Activated T-cell treated with anti-CD3 and anti-CD28 coated beads, Interleukin-2, amount 50 U/mL, for 4 hours (primary cell): ENCODE measurements around the gene PAPLN. TPM values are rescaled to one million over a fixed set of nuclear protein-coding genes. Genes with fewer than 3 reads are reported as not detected.
A peak's percentile ranks its signal among the peaks of the same experiment; 100 is the strongest.

Experiments used
- ATAC-seq, 2 donors: fragments of 200-7000 bp; cut with Tn5 transposase; one replicate each; pipeline ENCODE4 v1.10.0; 2021
- DNase-seq: peaks from one replicate; pipeline ENCODE4 v3.0.0-alpha.2; 2020
- H3K27me3 Mint-ChIP-seq: one replicate; pipeline ENCODE4 v1.8.0; 2021; ENCODE audit warnings: low read depth, mixed read lengths
- H3K36me3 Mint-ChIP-seq: one replicate; pipeline ENCODE4 v1.8.0; 2022; ENCODE audit warnings: mixed read lengths; ENCODE audit not compliant: insufficient read depth
- H3K4me1 Mint-ChIP-seq: one replicate; pipeline ENCODE4 v1.8.0; 2021; ENCODE audit warnings: low read depth, mixed read lengths
- H3K4me3 Mint-ChIP-seq: one replicate; pipeline ENCODE4 v1.8.0; 2021; ENCODE audit warnings: mild to moderate bottlenecking, moderate library complexity, mixed read lengths
- H3K9me3 Mint-ChIP-seq: one replicate; pipeline ENCODE4 v1.8.0; 2021; ENCODE audit warnings: mixed read lengths
- total RNA-seq, 3 donors: library from RNA; stranded (reverse); gene quantifications; one replicate each; pipeline ENCODE4 v1.2.1, GENCODE V29; 2021

PAPLN gene
- total RNA-seq, 3 donors from 2014 or later: 0.08 to 0.19 (median 0.18) TPM

- DNase-seq (no peak), ATAC-seq (no peak)
- peaks cover 1% of the 10 kb centered on the region for H3K27me3 Mint-ChIP-seq
- no peak overlapping the region for H3K4me3 Mint-ChIP-seq
- no peaks in the 10 kb centered on the region for H3K9me3 Mint-ChIP-seq
- H3K4me1 Mint-ChIP-seq: peaks cover 3% of the 10 kb centered on the region
- no peaks in the 10 kb centered on the region for H3K36me3 Mint-ChIP-seq
Observed at GRCh38 chr14:73255693-73256225, 18.5 kb downstream of the PAPLN start.

- H3K36me3 Mint-ChIP-seq: no peaks in the 10 kb centered on the region
- peaks cover 3% of the 10 kb centered on the region for H3K4me1 Mint-ChIP-seq
- peak; percentile 43 to 65 for ATAC-seq
Observed at GRCh38 chr14:73258076-73258475, 20.8 kb downstream of the PAPLN start.

GRCh38 chr14:73258845-73259611, 21.7 kb downstream of the PAPLN start:
- Mint-ChIP-seq H3K27me3 (peaks cover 7% of the 10 kb centered on the region), H3K4me3 (no peak overlapping the region), H3K4me1 (peaks cover 3% of the 10 kb centered on the region), H3K9me3 (no peaks in the 10 kb centered on the region), H3K36me3 (no peaks in the 10 kb centered on the region)
- ATAC-seq: no peak
- no peak for DNase-seq

More at GRCh38 chr14:73258076-73258475, 20.8 kb downstream of the PAPLN start:
- Mint-ChIP-seq H3K9me3 (no peaks in the 10 kb centered on the region), H3K4me3 (no peak overlapping the region), H3K27me3 (peaks cover 5% of the 10 kb centered on the region)
- no peak for DNase-seq

- no peak for DNase-seq
- Mint-ChIP-seq H3K4me3 (no peak overlapping the region), H3K27me3 (peaks cover 10% of the 10 kb centered on the region), H3K9me3 (no peaks in the 10 kb centered on the region), H3K4me1 (peaks cover 3% of the 10 kb centered on the region), H3K36me3 (no peaks in the 10 kb centered on the region)
- ATAC-seq: no peak
Observed at GRCh38 chr14:73259837-73260236, 22.5 kb downstream of the PAPLN start.

- DNase-seq (no peak), ATAC-seq (no peak)
- no peak overlapping the region for H3K4me3 Mint-ChIP-seq
- no peaks in the 10 kb centered on the region for H3K36me3 Mint-ChIP-seq
- peaks cover 10% of the 10 kb centered on the region for H3K27me3 Mint-ChIP-seq
- no peaks in the 10 kb centered on the region for H3K9me3 Mint-ChIP-seq
- peaks cover 3% of the 10 kb centered on the region for H3K4me1 Mint-ChIP-seq
Observed at GRCh38 chr14:73260574-73260973, 23.3 kb downstream of the PAPLN start.

- peaks cover 3% of the 10 kb centered on the region for H3K4me1 Mint-ChIP-seq
- no peak for ATAC-seq
Observed at GRCh38 chr14:73261075-73261474, 23.8 kb downstream of the PAPLN start.

GRCh38 chr14:73261520-73262426, 24.5 kb downstream of the PAPLN start:
- Mint-ChIP-seq H3K27me3 (peaks cover 10% of the 10 kb centered on the region), H3K36me3 (no peaks in the 10 kb centered on the region), H3K4me1 (peaks cover 3% of the 10 kb centered on the region), H3K9me3 (no peaks in the 10 kb centered on the region), H3K4me3 (no peak overlapping the region)
- DNase-seq (no peak), ATAC-seq (no peak)

More at GRCh38 chr14:73261075-73261474, 23.8 kb downstream of the PAPLN start:
- Mint-ChIP-seq H3K4me3 (no peak overlapping the region), H3K9me3 (no peaks in the 10 kb centered on the region), H3K27me3 (peaks cover 10% of the 10 kb centered on the region), H3K36me3 (no peaks in the 10 kb centered on the region)
- DNase-seq: no peak

- Mint-ChIP-seq H3K9me3 (no peaks in the 10 kb centered on the region), H3K4me3 (no peak overlapping the region), H3K4me1 (peaks cover 3% of the 10 kb centered on the region), H3K27me3 (peaks cover 10% of the 10 kb centered on the region), H3K36me3 (no peaks in the 10 kb centered on the region)
- ATAC-seq: no peak
- no peak for DNase-seq
Observed at GRCh38 chr14:73262427-73263183, 25.3 kb downstream of the PAPLN start.

GRCh38 chr14:73263606-73264005, 26.3 kb downstream of the PAPLN start:
- DNase-seq: no peak
- H3K9me3 Mint-ChIP-seq: no peaks in the 10 kb centered on the region

GRCh38 chr14:73264080-73264884, 27.0 kb downstream of the PAPLN start:
- H3K4me1 Mint-ChIP-seq: peaks cover 2% of the 10 kb centered on the region

More at GRCh38 chr14:73263606-73264005, 26.3 kb downstream of the PAPLN start:
- Mint-ChIP-seq H3K4me3 (no peak overlapping the region), H3K27me3 (peaks cover 10% of the 10 kb centered on the region), H3K4me1 (no peaks in the 10 kb centered on the region), H3K36me3 (no peaks in the 10 kb centered on the region)
- ATAC-seq: no peak

GRCh38 chr14:73264885-73265720, 27.8 kb downstream of the PAPLN start:
- no peak overlapping the region for H3K4me3 Mint-ChIP-seq
- ATAC-seq: no peak
- no peak for DNase-seq
- peaks cover 12% of the 10 kb centered on the region for H3K27me3 Mint-ChIP-seq
- H3K36me3 Mint-ChIP-seq: no peaks in the 10 kb centered on the region
- no peaks in the 10 kb centered on the region for H3K9me3 Mint-ChIP-seq
- peaks cover 6% of the 10 kb centered on the region for H3K4me1 Mint-ChIP-seq

More at GRCh38 chr14:73264080-73264884, 27.0 kb downstream of the PAPLN start:
- H3K9me3 Mint-ChIP-seq: no peaks in the 10 kb centered on the region
- no peak for DNase-seq
- no peaks in the 10 kb centered on the region for H3K36me3 Mint-ChIP-seq
- H3K27me3 Mint-ChIP-seq: peaks cover 12% of the 10 kb centered on the region
- no peak overlapping the region for H3K4me3 Mint-ChIP-seq
- no peak for ATAC-seq

- DNase-seq (no peak), ATAC-seq (no peak)
- peaks cover 11% of the 10 kb centered on the region for H3K27me3 Mint-ChIP-seq
- peaks cover 10% of the 10 kb centered on the region for H3K4me1 Mint-ChIP-seq
- H3K9me3 Mint-ChIP-seq: no peaks in the 10 kb centered on the region
- H3K4me3 Mint-ChIP-seq: no peak overlapping the region
- H3K36me3 Mint-ChIP-seq: no peaks in the 10 kb centered on the region
Observed at GRCh38 chr14:73265721-73266046, 28.4 kb downstream of the PAPLN start.

GRCh38 chr14:73266317-73266716, 29.0 kb downstream of the PAPLN start:
- Mint-ChIP-seq H3K27me3 (peaks cover 11% of the 10 kb centered on the region), H3K4me3 (no peak overlapping the region), H3K36me3 (no peaks in the 10 kb centered on the region), H3K9me3 (no peaks in the 10 kb centered on the region), H3K4me1 (peaks cover 13% of the 10 kb centered on the region)
- DNase-seq (no peak), ATAC-seq (no peak)
